OCI-LY7 (cell line): ENCODE results near the gene RAB27B. TPM values are rescaled to one million over a fixed set of nuclear protein-coding genes. Genes with fewer than 3 reads are reported as not detected.
"Not testable (repeated sequence)": the region's sequence is repeated elsewhere in the genome, so short reads cannot be mapped to it uniquely, and the experiment has no call there.

ENCODE experiments used
- BruUV-seq: library from RNA; stranded (reverse); fragments of 400-500 nt; replicated peaks from 2 replicates; lab custom pipeline; 2021; lab: Mats Ljungman, UMichigan
- CTCF ChIA-PET: fragments of 300-600 bp; sonication (Branson Sonifier 250); formaldehyde crosslinking; loops from one replicate; lab custom pipeline; 2022; ENCODE audit warnings: antibody characterized with exemption; ENCODE audit not compliant: unreplicated experiment; lab: Charles Lee
- POLR2A ChIA-PET: fragments of 300-600 bp; sonication (Branson Sonifier 250); formaldehyde crosslinking; loops from one replicate; lab custom pipeline; 2022; ENCODE audit warnings: antibody characterized with exemption; lab: Charles Lee
- DNase-seq: peaks from one replicate; pipeline ENCODE4 v3.0.0-alpha.2; 2015; ENCODE audit warnings: low spot score
- H2AFZ ChIP-seq: fragments of 200-600 bp; sonication (generic), shearing (Covaris generic); 2 replicates; pipeline ENCODE4 v1.6.1; 2014; ENCODE audit warnings: mild to moderate bottlenecking, antibody characterized with exemption, low read length, moderate library complexity
- H3K27ac ChIP-seq: fragments of 200-600 bp; sonication (generic); 2 replicates; pipeline ENCODE4 v1.5.1; 2014; ENCODE audit warnings: mixed run types, low read depth, mild to moderate bottlenecking, moderate library complexity, low read length, inconsistent platforms; ENCODE audit not compliant: poor library complexity, severe bottlenecking
- H3K36me3 ChIP-seq: fragments of 200-600 bp; sonication (generic); 2 replicates; pipeline ENCODE4 v1.6.1; 2014; ENCODE audit warnings: mild to moderate bottlenecking, antibody characterized with exemption, low read length, moderate library complexity, mixed read lengths; ENCODE audit not compliant: insufficient read depth
- H3K4me1 ChIP-seq: fragments of 200-600 bp; sonication (generic); 2 replicates; pipeline ENCODE4 v1.5.1; 2014; ENCODE audit warnings: mild to moderate bottlenecking, low read length; ENCODE audit not compliant: insufficient read depth, poor library complexity, severe bottlenecking
- H3K4me2 ChIP-seq: fragments of 200-600 bp; sonication (generic); 2 replicates; pipeline ENCODE4 v1.6.1; 2014; ENCODE audit warnings: mild to moderate bottlenecking, low read length
- H3K4me3 ChIP-seq: fragments of 200-600 bp; sonication (generic); 2 replicates; pipeline ENCODE4 v1.5.1; 2014; ENCODE audit warnings: mild to moderate bottlenecking, low read depth, low read length; ENCODE audit not compliant: poor library complexity, severe bottlenecking
- H3K79me2 ChIP-seq: fragments of 200-600 bp; sonication (generic); 2 replicates; pipeline ENCODE4 v1.6.1; 2016; ENCODE audit warnings: low read depth, mild to moderate bottlenecking, low read length, moderate library complexity, mixed read lengths; ENCODE audit not compliant: insufficient read depth
- H3K9me2 ChIP-seq: fragments of 200-600 bp; sonication (generic); 2 replicates; pipeline ENCODE4 v1.6.1; 2016; ENCODE audit warnings: mild to moderate bottlenecking, low read length, mixed read lengths; ENCODE audit not compliant: insufficient read depth
- H3K9me3 ChIP-seq: fragments of 200-600 bp; sonication (generic); 2 replicates; pipeline ENCODE4 v1.6.1; 2014; ENCODE audit warnings: mild to moderate bottlenecking, mixed run types, low read length, mixed read lengths
- H4K20me1 ChIP-seq: fragments of 200-600 bp; sonication (generic); 2 replicates; pipeline ENCODE4 v1.6.1; 2014; ENCODE audit warnings: mild to moderate bottlenecking, antibody characterized with exemption, low read length, moderate library complexity, mixed read lengths; ENCODE audit not compliant: insufficient read depth
- CTCF ChIP-seq: fragments of 200-600 bp; sonication (generic); conservative IDR thresholded peaks from 2 replicates; pipeline ENCODE4 v1.5.1; 2014; ENCODE audit warnings: mild to moderate bottlenecking, antibody characterized with exemption, low read length, moderate library complexity, mixed read lengths
- EZH2phosphoT487 ChIP-seq: fragments of 200-600 bp; sonication (generic); IDR thresholded peaks from 2 replicates; pipeline ENCODE4 v1.6.1; 2018; ENCODE audit warnings: low read depth, borderline replicate concordance, mild to moderate bottlenecking, mixed run types, antibody characterized with exemption, low read length, moderate library complexity, mixed read lengths
- intact Hi-C: fragments of 100-400 bp; cut with micrococcal nuclease; formaldehyde crosslinking; loops from one replicate; pipeline ENCODE4 v1.10.0; 2022; ENCODE audit not compliant: unreplicated experiment
- total RNA-seq, 2 experiments: library from RNA; depleted of rRNA in 1 of 2; stranded (reverse); fragments of >200 nt in 1 of 2; shearing (Covaris generic) in 1 of 2; gene quantifications; 2 replicates each; pipeline ENCODE4 v1.2.3, GENCODE V29; 2014 to 2022

RAB27B gene
- total RNA-seq, 2 experiments from 2014 or later: not detected

GRCh38 chr18:54852780-54853675, 24.8 kb downstream of the RAB27B start:
- Histone ChIP-seq H3K79me2 (no peaks in the 10 kb centered on the region), H3K4me3 (no peak overlapping the region), H3K4me2 (no peak overlapping the region), H3K4me1 (no peaks in the 10 kb centered on the region), H3K9me2 (no peaks in the 10 kb centered on the region), H3K36me3 (no peaks in the 10 kb centered on the region), H4K20me1 (no peaks in the 10 kb centered on the region), H3K9me3 (no peaks in the 10 kb centered on the region), H2AFZ (no peak overlapping the region), H3K27ac (no peak overlapping the region)
- no peak for TF ChIP-seq CTCF
- TF ChIP-seq EZH2phosphoT487: no peak
- POLR2A ChIA-PET: no interaction called here
- no TSS peak for BruUV-seq
- CTCF ChIA-PET: no interaction called here
- no peak for DNase-seq
- intact Hi-C loops: no loop called here

- H3K36me3 ChIP-seq, H4K20me1 ChIP-seq, H3K4me2 ChIP-seq, intact Hi-C loops, H3K27ac ChIP-seq, H3K4me1 ChIP-seq, H3K9me3 ChIP-seq, H2AFZ ChIP-seq, BruUV-seq, H3K9me2 ChIP-seq, CTCF ChIA-PET, H3K4me3 ChIP-seq, DNase-seq, H3K79me2 ChIP-seq: not testable (repeated sequence)
- POLR2A ChIA-PET: interaction anchor here (0.5 kb wide), 1 partner anchor 10 kb away, joined by 3 read pairs; no protein-coding TSS in a partner anchor
These were observed 26.8 kb downstream of the RAB27B start for GRCh38 chr18:54855050-54855449.

GRCh38 chr18:54856105-54856646, 27.9 kb downstream of the RAB27B start:
- BruUV-seq: no TSS peak
- Histone ChIP-seq H3K4me1 (no peaks in the 10 kb centered on the region), H3K4me3 (no peak overlapping the region), H3K9me3 (no peaks in the 10 kb centered on the region), H4K20me1 (no peaks in the 10 kb centered on the region), H3K4me2 (no peak overlapping the region), H3K79me2 (no peaks in the 10 kb centered on the region), H3K36me3 (no peaks in the 10 kb centered on the region), H3K27ac (no peak overlapping the region), H3K9me2 (no peaks in the 10 kb centered on the region), H2AFZ (no peak overlapping the region)
- ChIA-PET CTCF (no interaction called here), POLR2A (no interaction called here)
- TF ChIP-seq CTCF: no peak
- no peak for TF ChIP-seq EZH2phosphoT487
- intact Hi-C loops: no loop called here
- no peak for DNase-seq
